Central memory CD8-positive, alpha-beta T cell (primary cell): ENCODE results near the gene UBE3D.
A peak's percentile ranks its signal among the peaks of the same experiment; 100 is the strongest.
"Not testable (repeated sequence)": the region's sequence is repeated elsewhere in the genome, so short reads cannot be mapped to it uniquely, and the experiment has no call there.

ENCODE experiments used
- ATAC-seq: fragments of 150-1000 bp; cut with Tn5 transposase; replicated peaks from 2 replicates; pipeline ENCODE4 v1.10.0; 2022; ENCODE audit warnings: mild to moderate bottlenecking, moderate FRiP score, moderate number of reproducible peaks; ENCODE audit not compliant: poor library complexity, severe bottlenecking; ENCODE audit errors: extremely low read depth
- DNase-seq, 2 donors: peaks; one replicate each; pipeline ENCODE4 v3.0.0; 2021; ENCODE audit warnings: low spot score in 2 of 2
- H3K27ac Mint-ChIP-seq: one replicate; pipeline ENCODE4 v1.8.0; 2022; ENCODE audit warnings: low read depth, mild to moderate bottlenecking, moderate library complexity, mixed read lengths
- H3K27me3 Mint-ChIP-seq: one replicate; pipeline ENCODE4 v1.8.0; 2022; ENCODE audit warnings: mixed read lengths
- H3K36me3 Mint-ChIP-seq: one replicate; pipeline ENCODE4 v1.8.0; 2022; ENCODE audit warnings: mild to moderate bottlenecking, moderate library complexity, mixed read lengths; ENCODE audit not compliant: insufficient read depth
- H3K4me1 Mint-ChIP-seq: one replicate; pipeline ENCODE4 v1.8.0; 2022; ENCODE audit warnings: mixed read lengths
- H3K4me3 Mint-ChIP-seq: one replicate; pipeline ENCODE4 v1.8.0; 2022; ENCODE audit warnings: mild to moderate bottlenecking, moderate library complexity, mixed read lengths
- H3K9me3 Mint-ChIP-seq: one replicate; pipeline ENCODE4 v1.8.0; 2022; ENCODE audit warnings: mixed read lengths

Gene UBE3D

GRCh38 chr6:83044091-83044768 lies 21.4 kb downstream of the UBE3D start:
- no peaks in the 10 kb centered on the region for H3K4me1 Mint-ChIP-seq
- no peaks in the 10 kb centered on the region for H3K27me3 Mint-ChIP-seq
- DNase-seq: no peak
- H3K27ac Mint-ChIP-seq: no peak overlapping the region
- no peak for ATAC-seq
- no peaks in the 10 kb centered on the region for H3K9me3 Mint-ChIP-seq
- H3K4me3 Mint-ChIP-seq: no peak overlapping the region
- peaks cover 2% of the 10 kb centered on the region for H3K36me3 Mint-ChIP-seq

- Mint-ChIP-seq H3K36me3 (no peaks in the 10 kb centered on the region), H3K27me3 (no peaks in the 10 kb centered on the region), H3K4me3 (no peak overlapping the region), H3K27ac (no peak overlapping the region), H3K4me1 (no peaks in the 10 kb centered on the region), H3K9me3 (no peaks in the 10 kb centered on the region)
- ATAC-seq (no peak), DNase-seq (no peak)
Observed at GRCh38 chr6:83042467-83043053, 23.1 kb downstream of the UBE3D start.

- no peaks in the 10 kb centered on the region for H3K4me1 Mint-ChIP-seq
- peaks cover 5% of the 10 kb centered on the region for H3K9me3 Mint-ChIP-seq
- peaks cover 1% of the 10 kb centered on the region for H3K36me3 Mint-ChIP-seq
- ATAC-seq (no peak), DNase-seq (no peak)
- no peak overlapping the region for H3K27ac Mint-ChIP-seq
- no peaks in the 10 kb centered on the region for H3K27me3 Mint-ChIP-seq
- no peak overlapping the region for H3K4me3 Mint-ChIP-seq
Observed at GRCh38 chr6:83038246-83038645, 27.4 kb downstream of the UBE3D start.

- Mint-ChIP-seq H3K27me3 (no peaks in the 10 kb centered on the region), H3K36me3 (peaks cover 1% of the 10 kb centered on the region), H3K27ac (no peak overlapping the region), H3K9me3 (peaks cover 5% of the 10 kb centered on the region), H3K4me1 (no peaks in the 10 kb centered on the region), H3K4me3 (no peak overlapping the region)
- ATAC-seq (no peak), DNase-seq (no peak)
Observed at GRCh38 chr6:83031689-83032088, 34.0 kb downstream of the UBE3D start.

GRCh38 chr6:83019741-83020140 lies 45.9 kb downstream of the UBE3D start:
- no peak overlapping the region for H3K27ac Mint-ChIP-seq
- no peaks in the 10 kb centered on the region for H3K9me3 Mint-ChIP-seq

GRCh38 chr6:83011131-83011530 lies 54.5 kb downstream of the UBE3D start:
- not testable (repeated sequence) for ATAC-seq, H3K4me3 Mint-ChIP-seq, H3K36me3 Mint-ChIP-seq, H3K27me3 Mint-ChIP-seq, H3K27ac Mint-ChIP-seq, DNase-seq, H3K9me3 Mint-ChIP-seq
- H3K4me1 Mint-ChIP-seq: peaks cover 11% of the 10 kb centered on the region

More at GRCh38 chr6:83019741-83020140, 45.9 kb downstream of the UBE3D start:
- Mint-ChIP-seq H3K27me3 (no peaks in the 10 kb centered on the region), H3K4me1 (no peaks in the 10 kb centered on the region), H3K4me3 (no peak overlapping the region), H3K36me3 (peaks cover 22% of the 10 kb centered on the region)
- ATAC-seq: no peak
- no peak for DNase-seq

GRCh38 chr6:83008626-83009025 lies 57.0 kb downstream of the UBE3D start:
- no peak for ATAC-seq
- peaks cover 11% of the 10 kb centered on the region for H3K4me1 Mint-ChIP-seq
- H3K4me3 Mint-ChIP-seq: no peak overlapping the region
- DNase-seq: no peak
- H3K36me3 Mint-ChIP-seq: peaks cover under 1% of the 10 kb centered on the region
- H3K27ac Mint-ChIP-seq: peak overlapping the region; percentile 8
- H3K27me3 Mint-ChIP-seq: no peaks in the 10 kb centered on the region
- H3K9me3 Mint-ChIP-seq: no peaks in the 10 kb centered on the region

- Mint-ChIP-seq H3K9me3 (no peaks in the 10 kb centered on the region), H3K27ac (no peak overlapping the region), H3K27me3 (no peaks in the 10 kb centered on the region), H3K36me3 (no peaks in the 10 kb centered on the region), H3K4me1 (peaks cover 11% of the 10 kb centered on the region), H3K4me3 (no peak overlapping the region)
- no peak for ATAC-seq
- no peak for DNase-seq
Observed at GRCh38 chr6:83006270-83006905, 59.3 kb downstream of the UBE3D start.

- ATAC-seq (no peak), DNase-seq (no peak)
- Mint-ChIP-seq H3K4me1 (no peaks in the 10 kb centered on the region), H3K36me3 (no peaks in the 10 kb centered on the region), H3K4me3 (no peak overlapping the region), H3K27me3 (no peaks in the 10 kb centered on the region), H3K9me3 (no peaks in the 10 kb centered on the region), H3K27ac (no peak overlapping the region)
Observed at GRCh38 chr6:82996156-82996555, 69.5 kb downstream of the UBE3D start.

- Mint-ChIP-seq H3K9me3 (no peaks in the 10 kb centered on the region), H3K4me3 (no peak overlapping the region)
- ATAC-seq: no peak
Observed at GRCh38 chr6:82995066-82995465, 70.6 kb downstream of the UBE3D start.

GRCh38 chr6:82989736-82990290 lies 75.8 kb downstream of the UBE3D start:
- no peaks in the 10 kb centered on the region for H3K27me3 Mint-ChIP-seq
- H3K36me3 Mint-ChIP-seq: no peaks in the 10 kb centered on the region
- no peak overlapping the region for H3K27ac Mint-ChIP-seq
- no peaks in the 10 kb centered on the region for H3K9me3 Mint-ChIP-seq
- no peak for ATAC-seq
- H3K4me3 Mint-ChIP-seq: no peak overlapping the region
- DNase-seq: no peak
- H3K4me1 Mint-ChIP-seq: no peaks in the 10 kb centered on the region

More at GRCh38 chr6:82995066-82995465, 70.6 kb downstream of the UBE3D start:
- DNase-seq: no peak
- Mint-ChIP-seq H3K27me3 (no peaks in the 10 kb centered on the region), H3K36me3 (no peaks in the 10 kb centered on the region), H3K4me1 (no peaks in the 10 kb centered on the region), H3K27ac (no peak overlapping the region)

GRCh38 chr6:82988930-82989351 lies 76.7 kb downstream of the UBE3D start:
- no peaks in the 10 kb centered on the region for H3K36me3 Mint-ChIP-seq
- ATAC-seq (no peak), DNase-seq (no peak)
- H3K9me3 Mint-ChIP-seq: no peaks in the 10 kb centered on the region
- no peak overlapping the region for H3K4me3 Mint-ChIP-seq
- H3K4me1 Mint-ChIP-seq: no peaks in the 10 kb centered on the region
- H3K27me3 Mint-ChIP-seq: no peaks in the 10 kb centered on the region
- no peak overlapping the region for H3K27ac Mint-ChIP-seq

- Mint-ChIP-seq H3K27ac (no peak overlapping the region), H3K27me3 (no peaks in the 10 kb centered on the region), H3K36me3 (no peaks in the 10 kb centered on the region), H3K4me1 (no peaks in the 10 kb centered on the region), H3K4me3 (no peak overlapping the region), H3K9me3 (no peaks in the 10 kb centered on the region)
- DNase-seq: no peak
- ATAC-seq: no peak
Observed at GRCh38 chr6:82987951-82988350, 77.7 kb downstream of the UBE3D start.
